GM10266 (cell line): ENCODE results near the gene SNTG2.

Experiments used
- DNase-seq: peaks from one replicate; pipeline ENCODE4 v3.0.0; 2012; ENCODE audit errors: extremely low spot score
- TF ChIP-seq, protein P1 (sequence below): IDR thresholded peaks from 2 replicates; pipeline ENCODE4 v1.5.1; 2012; ENCODE audit warnings: mild to moderate bottlenecking, low read depth; ENCODE audit not compliant: control insufficient read depth, insufficient read depth; ENCODE audit errors: missing control alignments

Gene SNTG2

DNA sequence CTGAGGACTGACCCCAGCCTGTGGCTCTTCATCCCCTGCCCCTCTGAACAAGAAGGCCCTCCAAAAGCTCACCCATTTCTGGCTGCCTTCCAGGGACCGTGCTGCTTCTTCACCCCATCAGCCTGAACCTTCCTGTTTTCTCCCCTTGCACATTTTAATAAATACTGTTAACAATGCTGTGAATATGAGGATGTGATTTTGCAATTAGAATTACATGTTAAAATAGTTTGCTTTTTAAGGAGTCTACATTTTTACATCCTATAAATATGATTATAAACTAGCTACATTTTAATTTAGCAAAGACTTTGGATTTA lies 4.0 kb downstream of the SNTG2 start:
- DNase-seq, result no peak
- TF ChIP-seq, protein P1, sequence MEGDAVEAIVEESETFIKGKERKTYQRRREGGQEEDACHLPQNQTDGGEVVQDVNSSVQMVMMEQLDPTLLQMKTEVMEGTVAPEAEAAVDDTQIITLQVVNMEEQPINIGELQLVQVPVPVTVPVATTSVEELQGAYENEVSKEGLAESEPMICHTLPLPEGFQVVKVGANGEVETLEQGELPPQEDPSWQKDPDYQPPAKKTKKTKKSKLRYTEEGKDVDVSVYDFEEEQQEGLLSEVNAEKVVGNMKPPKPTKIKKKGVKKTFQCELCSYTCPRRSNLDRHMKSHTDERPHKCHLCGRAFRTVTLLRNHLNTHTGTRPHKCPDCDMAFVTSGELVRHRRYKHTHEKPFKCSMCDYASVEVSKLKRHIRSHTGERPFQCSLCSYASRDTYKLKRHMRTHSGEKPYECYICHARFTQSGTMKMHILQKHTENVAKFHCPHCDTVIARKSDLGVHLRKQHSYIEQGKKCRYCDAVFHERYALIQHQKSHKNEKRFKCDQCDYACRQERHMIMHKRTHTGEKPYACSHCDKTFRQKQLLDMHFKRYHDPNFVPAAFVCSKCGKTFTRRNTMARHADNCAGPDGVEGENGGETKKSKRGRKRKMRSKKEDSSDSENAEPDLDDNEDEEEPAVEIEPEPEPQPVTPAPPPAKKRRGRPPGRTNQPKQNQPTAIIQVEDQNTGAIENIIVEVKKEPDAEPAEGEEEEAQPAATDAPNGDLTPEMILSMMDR, result no peak

DNA sequence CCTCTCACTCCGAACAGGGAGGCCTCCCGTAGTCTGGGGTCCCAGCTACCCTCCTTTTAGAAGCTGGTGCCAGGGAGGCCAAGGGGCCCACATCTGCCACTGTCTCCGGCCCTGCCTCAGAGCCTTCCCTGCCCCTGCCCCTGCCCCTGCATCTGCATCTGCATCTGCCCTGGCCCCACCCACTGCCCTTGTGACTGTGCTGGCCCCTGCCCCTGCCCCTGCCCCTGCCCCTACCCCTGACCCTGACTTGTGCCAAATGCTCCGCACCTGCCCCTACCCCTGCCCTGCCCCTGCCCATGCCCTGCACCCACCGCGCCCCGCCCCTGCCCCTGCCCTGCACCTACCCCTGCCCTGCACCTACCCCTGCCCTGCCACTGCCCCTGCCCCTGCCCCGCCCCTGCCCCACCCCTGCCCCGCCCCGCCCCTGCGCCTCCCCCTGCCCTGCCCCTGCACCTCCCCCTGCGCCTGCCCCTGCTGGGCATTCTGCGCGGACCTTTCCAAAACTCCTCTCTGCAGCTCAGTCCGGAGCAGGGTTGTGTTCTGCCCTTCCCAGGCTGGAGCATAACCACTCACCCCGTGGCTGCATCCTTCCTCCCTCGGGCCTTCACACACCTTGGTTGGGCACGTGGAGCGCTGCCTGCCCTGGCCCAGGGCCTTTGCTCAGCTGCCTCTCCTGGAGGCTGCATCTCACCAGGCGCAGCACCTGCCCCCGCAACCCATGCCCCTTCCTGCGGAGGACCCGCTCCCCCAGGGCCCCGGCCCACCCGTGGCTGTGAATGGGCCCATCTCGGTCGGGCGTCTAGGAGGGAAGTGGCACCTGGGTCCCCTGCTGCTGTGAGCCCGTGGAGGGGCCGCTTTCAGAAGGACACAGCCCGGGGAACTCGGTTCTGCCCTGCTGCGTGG lies 5.4 kb downstream of the SNTG2 start:
- TF ChIP-seq, protein P1, result no peak
- no peak for DNase-seq

DNA sequence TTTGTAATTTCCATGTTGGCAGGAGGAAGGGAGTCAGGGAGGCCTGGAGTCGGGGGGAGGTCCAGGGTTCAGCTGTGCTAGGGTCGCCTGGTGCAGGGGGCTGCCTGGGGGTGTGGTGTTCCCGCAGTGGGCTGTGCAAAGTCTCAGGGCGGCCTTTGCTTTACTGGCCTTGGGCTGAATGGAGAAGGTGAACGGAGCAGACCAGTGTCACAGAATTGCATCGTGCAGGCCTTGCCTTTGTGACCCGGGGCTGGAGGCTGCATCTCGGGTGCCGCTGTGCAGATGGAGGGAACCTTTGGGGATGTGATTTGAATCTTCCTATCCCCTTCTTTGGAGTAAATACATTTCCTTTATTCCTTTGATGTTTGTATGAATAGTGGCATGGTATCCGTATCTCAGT lies 8.8 kb downstream of the SNTG2 start:
- DNase-seq, result no peak
- TF ChIP-seq, protein P1, result no peak

DNA sequence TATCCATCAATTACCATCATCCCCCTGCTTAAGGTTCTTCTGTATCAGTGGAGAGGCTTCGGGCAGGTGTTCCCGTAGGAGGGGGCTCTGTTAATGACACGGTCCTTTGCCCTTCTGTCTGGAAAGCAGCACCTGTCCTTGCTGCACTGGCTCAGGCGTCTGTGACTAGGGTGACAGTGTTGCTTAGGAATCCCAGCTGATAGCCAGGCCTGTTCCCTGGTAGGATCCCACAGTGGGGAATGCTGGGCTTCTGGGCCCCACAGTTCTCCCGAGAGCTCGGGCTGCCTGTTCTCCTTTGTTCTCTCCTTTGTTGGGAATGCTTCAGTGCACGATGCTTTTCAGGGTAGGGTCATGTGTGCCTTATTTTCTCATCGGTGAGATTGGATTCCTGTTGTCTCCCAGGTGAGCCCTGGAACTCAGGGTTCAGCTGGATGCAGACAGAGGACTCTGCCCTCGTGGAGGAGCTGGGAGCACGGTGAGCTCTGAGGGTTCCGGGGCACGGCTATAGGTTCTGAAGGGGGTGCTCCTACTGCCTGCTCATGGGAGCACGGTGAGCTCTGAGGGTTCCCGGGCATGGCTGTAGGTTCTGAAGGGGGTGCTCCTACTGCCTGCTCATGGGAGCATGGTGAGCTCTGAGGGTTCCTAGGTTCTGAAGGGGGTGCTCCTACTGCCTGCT lies 9.6 kb downstream of the SNTG2 start:
- no peak for DNase-seq
- TF ChIP-seq, protein P1, result no peak

DNA sequence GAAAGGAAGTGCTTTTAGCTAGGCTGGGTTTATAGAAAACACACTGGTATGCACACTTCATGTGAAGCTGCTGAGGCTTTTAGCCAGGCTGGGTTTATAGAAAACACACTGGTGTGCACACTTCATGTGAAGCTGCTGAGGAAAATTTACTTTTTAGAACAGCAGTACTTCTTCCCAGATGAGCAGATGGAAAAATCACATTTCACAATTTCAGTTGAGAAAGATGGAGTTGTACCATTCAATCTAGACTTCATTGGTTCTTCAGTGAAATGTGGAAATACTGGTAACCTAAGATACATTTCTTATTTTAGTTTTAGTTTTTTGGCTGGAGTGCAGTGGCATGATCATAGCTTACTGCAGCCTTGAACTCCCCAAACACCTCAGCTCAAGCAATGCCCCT lies 11.1 kb downstream of the SNTG2 start:
- TF ChIP-seq, protein P1, result no peak
- no peak for DNase-seq

DNA sequence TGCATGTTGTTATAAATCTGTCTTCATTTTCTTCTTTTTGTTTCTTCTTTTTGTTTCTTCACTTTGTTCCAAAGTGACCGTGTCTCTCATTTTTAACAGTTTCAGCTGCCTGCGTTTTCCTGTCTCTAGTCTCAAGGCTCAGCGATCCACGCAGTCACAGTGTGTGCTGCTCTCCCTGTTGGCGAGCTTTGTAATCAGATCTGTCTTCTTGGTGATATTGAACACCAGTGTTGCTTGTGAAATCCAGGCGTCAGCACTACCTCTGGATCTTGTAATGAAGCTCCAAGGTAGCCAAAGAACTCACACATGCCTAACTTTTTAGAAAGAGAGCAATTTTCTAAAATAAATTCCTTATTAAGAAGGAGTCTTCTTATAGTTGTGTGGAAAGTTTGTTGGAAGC lies 13.2 kb downstream of the SNTG2 start:
- TF ChIP-seq, protein P1, result no peak
- DNase-seq, result no peak

DNA sequence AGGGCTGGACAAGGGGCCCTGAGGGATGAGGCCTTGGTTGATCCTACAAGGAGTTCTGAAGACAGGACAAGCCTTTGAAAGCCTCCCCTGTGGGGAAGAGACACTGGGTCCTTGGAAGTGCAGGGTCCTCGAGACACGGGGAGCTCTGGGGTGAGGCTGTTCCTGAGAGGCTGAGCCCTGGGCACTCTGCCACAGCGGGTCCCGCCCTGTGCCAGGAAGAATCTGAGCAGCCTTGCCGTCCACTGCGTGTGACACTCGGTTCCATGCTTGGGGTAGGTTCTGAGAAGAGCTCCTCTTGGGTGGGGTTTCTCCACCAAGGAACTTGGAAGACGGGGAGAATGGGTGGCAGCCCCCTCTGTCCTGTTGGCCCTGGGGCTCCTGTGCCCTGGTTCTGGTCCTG lies 13.9 kb downstream of the SNTG2 start:
- TF ChIP-seq, protein P1, result no peak
- no peak for DNase-seq
